ENCODE measurements around the gene ZNF479.
"Not testable (repeated sequence)": the region's sequence is repeated elsewhere in the genome, so short reads cannot be mapped to it uniquely, and the experiment has no call there.

ZNF479 gene

GRCh38 chr7:57132336-57132735 is at the start of gene ZNF479:
Gene ZNF479 (minus strand): TSS chr7:57132436. CDS start chr7:57132324, 112 bp downstream.
- not testable (repeated sequence) for DNase-seq

DNA sequence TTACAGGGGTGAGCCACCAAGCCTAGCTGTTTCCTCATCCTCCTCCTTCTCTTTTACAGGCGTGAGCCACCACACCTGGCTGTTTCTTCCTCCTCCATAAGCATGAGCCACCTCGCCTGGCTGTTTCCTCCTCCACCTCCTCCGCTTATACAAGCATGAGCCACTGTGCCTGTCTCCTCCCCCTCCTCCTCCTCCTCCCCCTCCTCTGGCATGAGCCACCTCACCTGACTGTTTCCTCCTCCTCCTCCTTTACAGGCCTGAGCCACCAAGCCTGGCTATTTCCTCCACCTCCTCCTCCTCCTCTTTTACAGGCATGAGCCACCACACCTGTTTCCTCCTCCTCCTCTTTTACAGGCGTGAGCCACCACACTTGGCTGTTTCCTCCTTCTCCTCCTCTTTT is 49.8 kb upstream of the ZNF479 start:
- DNase-seq, result no peak

GRCh38 chr7:57181281-57181680 is 49.0 kb upstream of the ZNF479 start:
- DNase-seq, result no peak

GRCh38 chr7:57179776-57180415 is 47.7 kb upstream of the ZNF479 start:
- no peak for DNase-seq

- DNase-seq, result no peak
These were observed 46.5 kb upstream of the ZNF479 start for GRCh38 chr7:57178768-57179139.

DNA sequence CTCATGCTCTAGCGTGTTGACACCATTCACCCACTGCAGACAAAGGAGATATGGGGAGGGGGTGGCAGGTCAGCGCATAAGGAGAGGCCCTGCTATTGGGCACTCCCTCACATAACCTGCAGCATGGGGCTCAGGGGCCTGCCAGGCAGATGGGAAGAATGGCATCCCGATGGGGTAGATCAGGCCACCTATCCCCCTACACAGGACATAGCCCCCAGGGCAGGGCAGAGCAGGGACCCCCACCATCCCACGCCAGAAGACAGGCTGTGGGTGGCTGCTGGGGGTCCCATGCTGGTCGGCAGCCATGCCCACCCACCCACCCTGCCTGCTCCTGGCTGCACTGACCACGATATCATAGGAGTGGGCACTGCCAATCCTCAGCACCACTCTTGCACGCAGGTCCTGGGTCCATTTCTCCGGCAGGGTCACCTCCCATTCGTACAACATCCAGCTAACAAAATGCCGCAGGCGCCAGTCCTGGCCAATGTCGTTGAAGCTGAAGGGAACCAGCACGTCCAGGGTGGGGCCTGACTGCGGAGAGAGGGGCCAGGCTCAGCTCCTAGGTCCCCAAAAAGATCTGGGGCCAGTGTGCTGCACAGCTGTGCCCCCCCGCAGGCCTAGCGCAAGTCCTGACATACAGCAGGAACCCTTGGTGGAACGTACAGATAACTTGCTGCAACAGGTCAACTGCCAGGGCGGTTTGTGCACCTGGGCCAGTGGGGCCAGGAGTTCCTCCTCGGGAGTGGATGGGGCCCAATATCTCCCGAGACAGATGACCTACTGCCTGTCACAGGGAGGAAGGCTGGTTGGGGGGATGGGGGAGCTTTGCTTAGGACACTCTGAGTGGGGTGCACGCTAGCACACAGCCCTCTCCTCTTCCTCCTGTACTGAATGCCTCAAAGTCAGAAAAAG is 45.9 kb upstream of the ZNF479 start:
- no peak for DNase-seq

- DNase-seq, result no peak
These were observed 44.8 kb upstream of the ZNF479 start for GRCh38 chr7:57176928-57177635.

- DNase-seq, result no peak
These were observed 33.2 kb upstream of the ZNF479 start for GRCh38 chr7:57165285-57165899.

GRCh38 chr7:57120123-57120784 is 12.0 kb downstream of the ZNF479 start:
- not testable (repeated sequence) for DNase-seq

All from GF-D8 (cell line).